GM13976 (cell line): ENCODE results near the gene CYTH3.

Experiments
- DNase-seq: peaks from one replicate; pipeline ENCODE4 v3.0.0; 2012; ENCODE audit warnings: low spot score
- CTCF ChIP-seq: IDR thresholded peaks from 2 replicates; pipeline ENCODE4 v1.5.1; 2012; ENCODE audit warnings: borderline replicate concordance, mild to moderate bottlenecking; ENCODE audit not compliant: insufficient read depth; ENCODE audit errors: extremely low read depth, missing control alignments, control extremely low read depth
- in situ Hi-C: fragments of 300-500 bp; cut with MboI; formaldehyde crosslinking; loops from one replicate; pipeline ENCODE4 v1.12.0; 2022; ENCODE audit warnings: low sequenced_read_pairs, mixed read lengths, inconsistent platforms; ENCODE audit not compliant: unreplicated experiment

CYTH3 gene

GRCh38 chr7:6273917-6274630, 1.6 kb upstream of the CYTH3 start:
- in situ Hi-C loops = no loop called here
- TF ChIP-seq CTCF = no peak
- DNase-seq = no peak

GRCh38 chr7:6273380-6273837, 985 bp upstream of the CYTH3 start:
- DNase-seq = no peak
- in situ Hi-C loops = no loop called here
- no peak for TF ChIP-seq CTCF

- in situ Hi-C loops = no loop called here
- peak; percentile 55 for DNase-seq
- TF ChIP-seq CTCF = no peak
Observed at GRCh38 chr7:6271694-6272440, 557 bp downstream of the CYTH3 start.

GRCh38 chr7:6271060-6271658, 1.3 kb downstream of the CYTH3 start:
- in situ Hi-C loops = no loop called here
- DNase-seq = no peak
- TF ChIP-seq CTCF = no peak

- no peak for DNase-seq
- in situ Hi-C loops = no loop called here
- TF ChIP-seq CTCF = no peak
Observed at GRCh38 chr7:6269527-6269926, 2.9 kb downstream of the CYTH3 start.

GRCh38 chr7:6268907-6269306, 3.5 kb downstream of the CYTH3 start:
- no peak for DNase-seq
- no peak for TF ChIP-seq CTCF
- in situ Hi-C loops = no loop called here
